GM21786 (cell line): ENCODE data around the gene CORO2B.

ENCODE experiments used
- ATAC-seq: cut with Tn5 transposase; IDR thresholded peaks from one replicate; pipeline ENCODE4 v1.9.1; 2021; ENCODE audit not compliant: unreplicated experiment

CORO2B gene

GRCh38 chr15:68765602-68766368 lies 187.0 kb downstream of the CORO2B start:
- ATAC-seq = no peak

GRCh38 chr15:68767833-68768232 lies 189.0 kb downstream of the CORO2B start:
- ATAC-seq = no peak

- no peak for ATAC-seq
These were observed 189.5 kb downstream of the CORO2B start for GRCh38 chr15:68768321-68768720.

GRCh38 chr15:68769702-68770101 lies 190.9 kb downstream of the CORO2B start:
- no peak for ATAC-seq

- no peak for ATAC-seq
These were observed 191.4 kb downstream of the CORO2B start for GRCh38 chr15:68770216-68770615.

- no peak for ATAC-seq
These were observed 194.2 kb downstream of the CORO2B start for GRCh38 chr15:68773036-68773435.

- ATAC-seq = no peak
These were observed 195.3 kb downstream of the CORO2B start for GRCh38 chr15:68774120-68774519.

GRCh38 chr15:68774521-68775235 lies 195.9 kb downstream of the CORO2B start:
- ATAC-seq = no peak

GRCh38 chr15:68775236-68775577 lies 196.4 kb downstream of the CORO2B start:
- ATAC-seq = no peak

- no peak for ATAC-seq
These were observed 197.1 kb downstream of the CORO2B start for GRCh38 chr15:68775671-68776476.

GRCh38 chr15:68776477-68777270 lies 197.9 kb downstream of the CORO2B start:
- no peak for ATAC-seq
